Smooth muscle cell (in vitro differentiated cells): ENCODE measurements around the gene ATP2B3. TPM values are rescaled to one million over a fixed set of nuclear protein-coding genes. Genes with fewer than 3 reads are reported as not detected.

Experiments used
- DNase-seq: peaks from one replicate; lab custom pipeline; 2025; ENCODE audit not compliant: unreplicated experiment; lab: John Stamatoyannopoulos, UW
- H2AFZ ChIP-seq: fragments of 200-600 bp; sonication (generic); 2 replicates; pipeline ENCODE4 v1.6.0; 2016; ENCODE audit warnings: antibody characterized with exemption, low read depth, mild to moderate bottlenecking
- H3F3A ChIP-seq: fragments of 200-600 bp; sonication (generic); 2 replicates; pipeline ENCODE4 v1.6.0; 2017; ENCODE audit warnings: antibody characterized with exemption, low read depth
- H3K27ac ChIP-seq: fragments of 200-600 bp; sonication (generic); 2 replicates; pipeline ENCODE4 v1.5.1; 2016; ENCODE audit warnings: low read depth, mild to moderate bottlenecking
- H3K27me3 ChIP-seq: fragments of 200-600 bp; sonication (generic); 2 replicates; pipeline ENCODE4 v1.6.1; 2016; ENCODE audit warnings: low read depth, mild to moderate bottlenecking
- H3K36me3 ChIP-seq: fragments of 200-600 bp; sonication (generic); 2 replicates; pipeline ENCODE4 v1.5.1; 2016; ENCODE audit warnings: low read depth
- H3K4me1 ChIP-seq: fragments of 200-600 bp; sonication (generic); 2 replicates; pipeline ENCODE4 v1.5.1; 2016; ENCODE audit warnings: low read depth
- H3K4me2 ChIP-seq: fragments of 200-600 bp; sonication (generic); 2 replicates; pipeline ENCODE4 v1.6.0; 2016; ENCODE audit warnings: mild to moderate bottlenecking
- H3K4me3 ChIP-seq: fragments of 200-600 bp; sonication (generic); 2 replicates; pipeline ENCODE4 v1.5.1; 2016; ENCODE audit warnings: mild to moderate bottlenecking
- H3K79me2 ChIP-seq: fragments of 200-600 bp; sonication (generic); 2 replicates; pipeline ENCODE4 v1.6.0; 2016; ENCODE audit warnings: low read depth, mild to moderate bottlenecking
- H3K9ac ChIP-seq: fragments of 200-600 bp; sonication (generic); 2 replicates; pipeline ENCODE4 v1.6.0; 2016; ENCODE audit warnings: low read depth
- H3K9me3 ChIP-seq: fragments of 200-600 bp; sonication (generic); replicated peaks from 2 replicates; pipeline ENCODE4 v1.5.1; 2016; ENCODE audit warnings: low read depth
- H4K20me1 ChIP-seq: fragments of 200-600 bp; sonication (generic); 2 replicates; pipeline ENCODE4 v1.6.0; 2016; ENCODE audit warnings: low read depth
- WGBS: methylation state at CpG from one replicate; pipeline ENCODE4 v1.1.7; 2016; ENCODE audit warnings: low lambda C conversion rate; 5-methylcytosine and 5-hydroxymethylcytosine counted together
- polyA plus RNA-seq: library from polyadenylated mRNA; unstranded; fragments of >200 nt; fragmentation: Nextera tagmentation; extraction: Ambion mirVana; gene quantifications from 2 replicates; pipeline ENCODE4 v1.2.1, GENCODE V29; 2016
- total RNA-seq: library from RNA; depleted of rRNA; stranded (reverse); fragments of >200 nt; gene quantifications from 2 replicates; pipeline ENCODE4 v1.2.3, GENCODE V29; 2014
- TF ChIP-seq, protein P1 (sequence below): fragments of 200-600 bp; sonication (generic); IDR thresholded peaks from 2 replicates; pipeline ENCODE4 v1.5.1; 2017; ENCODE audit warnings: borderline replicate concordance, mild to moderate bottlenecking, antibody characterized with exemption; ENCODE audit not compliant: insufficient read depth, poor library complexity, severe bottlenecking

Gene ATP2B3
- total and polyA plus RNA-seq, 2 experiments from 2014 or later = 0.05 to 0.22 TPM

DNA sequence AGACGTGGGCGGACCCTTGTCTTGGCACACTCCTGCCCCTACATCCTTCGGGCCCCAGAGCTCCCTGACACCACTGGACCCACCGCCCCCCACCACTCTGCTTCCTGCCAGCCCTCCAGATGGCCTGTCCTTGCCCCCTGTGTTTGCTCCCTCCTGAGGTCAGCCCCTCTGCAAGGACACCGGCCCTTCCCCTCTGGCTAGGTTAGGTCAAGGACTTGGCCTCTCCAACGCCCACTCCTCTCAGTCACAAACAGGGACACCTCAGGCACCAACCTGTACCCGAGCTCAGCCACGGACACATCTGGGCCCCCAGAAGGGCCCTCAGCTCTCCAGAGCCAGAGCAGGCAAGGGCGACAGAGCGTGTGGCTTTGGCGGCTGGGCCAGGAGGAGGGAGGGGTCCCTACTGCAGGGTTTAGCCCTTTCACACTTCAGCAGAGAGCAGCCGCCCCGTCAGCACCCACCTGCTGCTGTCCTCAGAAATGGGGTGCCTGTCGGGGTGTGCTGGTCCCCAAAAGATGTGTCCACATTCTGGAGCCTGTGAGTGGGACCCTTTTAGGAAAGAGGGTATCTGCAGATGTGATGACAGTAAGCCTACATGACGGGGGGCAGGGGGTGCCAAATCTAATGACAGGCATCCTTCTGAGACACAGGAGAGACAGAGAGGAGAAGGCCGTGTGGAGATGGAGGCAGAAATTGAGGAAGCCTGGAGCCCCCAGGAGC is 106.0 kb downstream of the ATP2B3 start:
- Histone ChIP-seq H3F3A (no peaks in the 10 kb centered on the region), H3K4me2 (no peak overlapping the region), H3K9me3 (no peaks in the 10 kb centered on the region), H4K20me1 (no peaks in the 10 kb centered on the region), H2AFZ (no peak overlapping the region), H3K27me3 (no peaks in the 10 kb centered on the region), H3K4me1 (no peaks in the 10 kb centered on the region), H3K27ac (no peak overlapping the region), H3K79me2 (no peaks in the 10 kb centered on the region), H3K9ac (no peak overlapping the region), H3K36me3 (no peaks in the 10 kb centered on the region), H3K4me3 (no peak overlapping the region)
- TF ChIP-seq, protein P1, sequence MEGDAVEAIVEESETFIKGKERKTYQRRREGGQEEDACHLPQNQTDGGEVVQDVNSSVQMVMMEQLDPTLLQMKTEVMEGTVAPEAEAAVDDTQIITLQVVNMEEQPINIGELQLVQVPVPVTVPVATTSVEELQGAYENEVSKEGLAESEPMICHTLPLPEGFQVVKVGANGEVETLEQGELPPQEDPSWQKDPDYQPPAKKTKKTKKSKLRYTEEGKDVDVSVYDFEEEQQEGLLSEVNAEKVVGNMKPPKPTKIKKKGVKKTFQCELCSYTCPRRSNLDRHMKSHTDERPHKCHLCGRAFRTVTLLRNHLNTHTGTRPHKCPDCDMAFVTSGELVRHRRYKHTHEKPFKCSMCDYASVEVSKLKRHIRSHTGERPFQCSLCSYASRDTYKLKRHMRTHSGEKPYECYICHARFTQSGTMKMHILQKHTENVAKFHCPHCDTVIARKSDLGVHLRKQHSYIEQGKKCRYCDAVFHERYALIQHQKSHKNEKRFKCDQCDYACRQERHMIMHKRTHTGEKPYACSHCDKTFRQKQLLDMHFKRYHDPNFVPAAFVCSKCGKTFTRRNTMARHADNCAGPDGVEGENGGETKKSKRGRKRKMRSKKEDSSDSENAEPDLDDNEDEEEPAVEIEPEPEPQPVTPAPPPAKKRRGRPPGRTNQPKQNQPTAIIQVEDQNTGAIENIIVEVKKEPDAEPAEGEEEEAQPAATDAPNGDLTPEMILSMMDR = no peak
- DNase-seq = no peak
- WGBS = 75% methylated on average over 16 of the region's 16 CpGs

DNA sequence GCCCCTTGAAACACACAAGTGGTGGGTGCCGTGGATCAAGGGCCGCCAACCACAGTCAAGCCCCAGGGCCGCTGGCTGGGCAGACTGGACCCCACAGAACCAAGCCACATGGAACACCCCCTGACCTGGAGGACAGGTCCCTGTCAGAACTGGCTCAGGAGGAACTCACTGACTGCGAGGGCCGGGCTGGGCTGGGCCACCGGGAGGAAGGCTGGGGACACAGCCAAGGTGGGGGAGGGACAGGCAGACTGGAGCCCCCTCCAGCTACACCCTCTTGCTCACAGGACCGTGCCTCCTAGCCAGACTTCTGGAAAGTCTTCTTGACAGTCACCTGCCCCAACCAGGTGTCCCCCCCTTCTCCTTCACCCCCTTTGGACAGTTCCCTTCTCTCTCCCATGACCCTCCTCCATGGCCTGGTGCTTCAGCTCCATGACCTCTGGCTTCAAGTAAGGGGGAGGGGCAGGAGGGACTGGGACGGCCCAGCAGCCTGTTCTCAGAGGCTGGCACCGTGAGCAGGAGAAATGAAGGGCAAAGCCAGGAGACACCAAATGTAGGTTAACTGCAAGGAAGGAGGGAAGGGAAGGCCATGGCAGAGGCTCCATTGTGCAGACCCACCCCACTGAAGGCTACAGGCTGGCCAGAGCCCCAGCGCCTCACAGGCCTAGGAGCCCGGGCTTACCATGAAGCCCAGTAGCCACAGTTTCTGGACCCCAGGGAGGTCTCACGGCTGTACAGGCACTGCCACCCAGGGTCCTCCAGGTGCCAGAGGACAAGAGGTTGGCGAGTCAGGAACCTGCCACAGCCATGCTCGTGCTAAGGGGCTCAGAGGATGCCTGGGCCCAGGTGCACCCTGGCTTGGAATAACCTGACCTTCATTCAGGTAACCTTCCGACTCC is 107.0 kb downstream of the ATP2B3 start:
- H4K20me1 ChIP-seq = no peaks in the 10 kb centered on the region
- 87% methylated on average over 12 of the region's 15 CpGs for WGBS
- H3K4me1 ChIP-seq = no peaks in the 10 kb centered on the region
- H3K27me3 ChIP-seq = no peaks in the 10 kb centered on the region
- H3K4me3 ChIP-seq = no peak overlapping the region
- TF ChIP-seq, protein P1 = no peak
- H2AFZ ChIP-seq = no peak overlapping the region
- H3K27ac ChIP-seq = no peak overlapping the region
- H3K36me3 ChIP-seq = no peaks in the 10 kb centered on the region
- no peak overlapping the region for H3K4me2 ChIP-seq
- no peaks in the 10 kb centered on the region for H3K9me3 ChIP-seq
- no peaks in the 10 kb centered on the region for H3K79me2 ChIP-seq
- no peak overlapping the region for H3K9ac ChIP-seq
- no peak for DNase-seq
- H3F3A ChIP-seq = no peaks in the 10 kb centered on the region

DNA sequence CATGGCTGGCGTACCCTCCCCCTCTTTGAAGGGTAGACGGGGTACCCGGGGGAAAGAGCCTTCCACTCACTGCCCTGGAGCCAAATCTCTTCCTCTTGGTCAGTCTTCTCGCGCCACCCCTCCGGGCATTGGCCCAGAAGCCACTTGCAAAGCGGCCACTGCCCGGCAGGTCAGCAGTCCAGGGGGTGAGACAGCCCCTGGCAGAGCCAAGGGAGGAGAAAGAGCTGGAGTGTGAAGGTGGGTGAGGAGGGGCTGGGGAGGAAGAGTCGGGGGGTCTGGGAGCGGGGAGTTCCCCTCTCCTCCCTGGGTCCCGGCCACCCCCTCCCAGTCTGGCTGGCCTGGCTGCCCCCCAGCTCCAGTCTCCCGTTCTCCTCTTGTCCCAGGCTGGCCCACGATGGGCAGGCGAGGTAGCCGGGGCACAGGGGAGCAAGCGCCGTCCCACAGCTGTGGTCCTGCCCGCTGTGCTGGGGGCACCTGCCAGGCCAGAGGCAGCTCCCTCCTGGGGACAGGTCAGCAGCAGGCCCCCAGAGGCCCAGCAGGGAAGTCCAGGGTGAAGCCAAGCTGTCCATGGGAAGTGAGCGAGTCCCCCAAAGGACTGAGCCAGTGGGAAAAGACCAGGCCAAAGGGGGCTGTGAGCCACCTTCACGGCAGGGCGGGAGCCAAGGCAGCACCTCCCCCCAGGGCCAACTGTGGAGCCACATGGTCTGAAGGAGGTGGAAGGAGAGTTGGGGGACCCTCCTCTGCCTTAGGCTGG is 108.0 kb downstream of the ATP2B3 start:
- H2AFZ ChIP-seq = no peak overlapping the region
- no peaks in the 10 kb centered on the region for H3K79me2 ChIP-seq
- no peaks in the 10 kb centered on the region for H3K27me3 ChIP-seq
- WGBS = 88% methylated on average over 16 of the region's 21 CpGs
- no peak for DNase-seq
- H3F3A ChIP-seq = no peaks in the 10 kb centered on the region
- H3K9me3 ChIP-seq = no peaks in the 10 kb centered on the region
- no peak overlapping the region for H3K4me2 ChIP-seq
- H3K4me3 ChIP-seq = no peak overlapping the region
- H3K27ac ChIP-seq = no peak overlapping the region
- no peak overlapping the region for H3K9ac ChIP-seq
- TF ChIP-seq, protein P1 = no peak
- H3K36me3 ChIP-seq = no peaks in the 10 kb centered on the region
- H3K4me1 ChIP-seq = no peaks in the 10 kb centered on the region
- no peaks in the 10 kb centered on the region for H4K20me1 ChIP-seq
